Mononuclear cell (primary cell): Measurements from ENCODE around the gene COX4I2. TPM values are rescaled to one million over a fixed set of nuclear protein-coding genes. Genes with fewer than 3 reads are reported as not detected.
A peak's percentile ranks its signal among the peaks of the same experiment; 100 is the strongest.
"Not testable (repeated sequence)": the region's sequence is repeated elsewhere in the genome, so short reads cannot be mapped to it uniquely, and the experiment has no call there.

ENCODE experiments used
- H3K27me3 ChIP-seq: 2 replicates; pipeline ENCODE4 v1.6.0; 2011; ENCODE audit warnings: low read length, control low read depth; ENCODE audit not compliant: insufficient read depth
- H3K4me1 ChIP-seq: 2 replicates; pipeline ENCODE4 v1.5.1; 2011; ENCODE audit warnings: mild to moderate bottlenecking, low read length, control low read depth; ENCODE audit not compliant: insufficient read depth
- H3K4me3 ChIP-seq: 2 replicates; pipeline ENCODE4 v1.5.1; 2011; ENCODE audit warnings: mild to moderate bottlenecking, low read length, moderate library complexity
- H3K9me3 ChIP-seq: 2 replicates; pipeline ENCODE4 v1.5.1; 2011; ENCODE audit warnings: low read depth, mild to moderate bottlenecking, control low read depth, low read length
- total RNA-seq: library from RNA; depleted of rRNA; stranded (reverse); fragments of >200 nt; gene quantifications from one replicate; pipeline ENCODE4 v1.2.3, GENCODE V29; 2012

Gene COX4I2
- total RNA-seq, 1 donor: not detected

DNA sequence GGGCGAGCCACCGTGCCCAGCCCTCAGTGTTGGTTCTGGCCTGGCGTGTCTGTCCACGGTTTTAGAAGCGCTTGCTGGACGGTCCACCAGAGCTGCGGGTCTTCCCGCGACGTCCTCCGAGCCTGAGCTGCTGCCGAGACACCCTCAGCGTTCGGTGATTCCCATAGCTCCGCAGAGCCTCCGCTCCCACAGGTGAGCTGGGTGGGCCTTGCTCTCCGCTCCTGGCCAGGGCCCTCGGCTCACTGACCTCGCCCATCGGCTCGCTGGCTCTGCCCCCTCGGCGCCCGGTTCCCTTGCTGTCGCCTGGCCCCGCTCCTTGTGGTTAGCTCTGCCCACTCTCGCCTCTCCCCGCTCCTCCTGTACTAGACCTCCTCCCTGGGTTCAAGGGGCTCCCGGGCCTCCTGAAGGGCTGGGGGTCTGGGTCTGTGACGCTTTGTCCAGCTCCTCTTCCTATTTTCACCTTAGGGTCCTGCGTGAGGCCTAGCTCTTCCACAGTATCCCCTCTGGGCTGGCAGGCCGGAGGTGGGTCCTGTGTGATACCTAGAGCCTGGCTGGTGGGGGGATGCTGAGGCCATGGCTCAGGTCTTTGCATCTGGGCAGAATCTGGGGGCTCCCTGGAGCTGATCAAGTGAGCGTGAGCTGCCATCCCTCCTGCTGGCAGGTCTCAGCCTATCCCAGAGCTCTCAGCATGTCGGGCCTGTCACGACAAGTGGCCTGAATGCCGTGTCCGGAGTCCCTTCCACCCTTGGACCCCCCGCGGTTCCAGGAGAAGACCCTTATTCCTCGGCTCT is 5.0 kb upstream of the COX4I2 start:
- Histone ChIP-seq H3K4me1 (no peaks in the 10 kb centered on the region), H3K4me3 (no peak overlapping the region), H3K27me3 (no peaks in the 10 kb centered on the region), H3K9me3 (no peaks in the 10 kb centered on the region)

DNA sequence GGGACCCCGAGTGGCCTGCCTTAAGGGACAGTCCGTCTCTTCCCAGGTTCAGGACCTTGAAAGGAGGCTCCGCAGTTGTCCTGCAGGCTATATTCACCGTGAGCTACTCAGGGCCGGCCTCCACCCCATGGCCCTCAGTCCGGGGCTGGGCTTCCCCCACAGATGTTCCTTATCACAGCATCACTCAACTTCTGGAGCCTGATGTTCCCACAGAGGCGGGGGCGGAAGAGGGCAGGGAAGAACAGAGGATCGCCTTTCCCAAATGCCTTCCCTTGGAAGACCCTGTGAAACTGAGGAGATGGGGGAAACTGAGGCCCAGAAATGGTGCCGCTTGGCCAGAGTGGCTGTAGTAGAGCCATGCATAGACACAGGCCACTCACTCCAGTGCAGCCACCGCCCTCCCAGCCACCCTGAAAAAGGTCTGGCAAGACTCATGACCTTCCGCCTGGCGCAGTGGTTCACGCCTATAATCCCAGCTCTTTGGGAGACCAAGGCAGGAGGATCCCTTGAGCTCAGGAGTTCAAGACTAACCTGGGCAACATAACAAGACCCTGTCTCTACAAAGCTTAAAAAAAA is 4.3 kb upstream of the COX4I2 start:
- no peaks in the 10 kb centered on the region for H3K9me3 ChIP-seq
- no peaks in the 10 kb centered on the region for H3K27me3 ChIP-seq
- H3K4me3 ChIP-seq: no peak overlapping the region
- no peaks in the 10 kb centered on the region for H3K4me1 ChIP-seq

DNA sequence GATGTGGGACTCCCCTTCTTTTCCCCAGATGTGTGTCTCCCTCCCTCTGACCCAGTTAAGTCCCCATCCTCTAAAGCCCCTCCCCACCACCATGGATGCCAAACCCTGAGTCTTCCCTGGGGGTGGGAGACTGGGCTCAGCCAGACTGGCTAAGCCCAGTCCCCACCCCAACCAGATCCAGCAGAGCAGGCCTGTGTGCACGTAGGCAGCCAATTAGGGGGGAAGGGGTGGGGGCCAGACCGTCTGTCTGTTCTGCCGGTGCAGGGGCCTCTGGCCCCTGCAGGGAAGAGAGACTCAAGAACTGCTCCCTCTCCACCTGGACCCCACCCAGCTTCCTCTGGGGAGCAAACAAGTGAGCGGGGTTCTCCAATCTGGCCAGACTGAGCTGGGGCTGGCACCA is 605 bp downstream of the COX4I2 start:
- Histone ChIP-seq H3K27me3 (no peaks in the 10 kb centered on the region), H3K4me3 (no peak overlapping the region), H3K9me3 (no peaks in the 10 kb centered on the region), H3K4me1 (peaks cover 4% of the 10 kb centered on the region)

DNA sequence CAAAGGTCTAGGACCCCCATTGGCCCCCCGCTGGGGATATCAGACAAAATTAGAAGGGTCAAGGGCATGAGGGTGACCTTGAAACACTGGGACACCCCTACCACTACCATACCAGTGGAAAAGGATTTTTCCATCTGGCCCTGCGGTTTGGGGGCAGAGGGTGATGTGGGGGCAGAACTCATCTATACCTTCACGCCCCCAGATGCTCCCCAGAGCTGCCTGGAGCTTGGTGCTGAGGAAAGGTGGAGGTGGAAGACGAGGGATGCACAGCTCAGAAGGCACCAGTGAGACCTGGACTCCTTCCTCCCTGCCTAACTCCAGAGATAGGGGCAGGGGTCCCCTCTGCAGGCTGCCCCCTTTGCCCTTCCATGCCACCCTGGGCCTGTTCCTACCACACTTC is 1.1 kb downstream of the COX4I2 start:
- no peaks in the 10 kb centered on the region for H3K27me3 ChIP-seq
- no peak overlapping the region for H3K4me3 ChIP-seq
- peaks cover 4% of the 10 kb centered on the region for H3K4me1 ChIP-seq
- H3K9me3 ChIP-seq: no peaks in the 10 kb centered on the region

DNA sequence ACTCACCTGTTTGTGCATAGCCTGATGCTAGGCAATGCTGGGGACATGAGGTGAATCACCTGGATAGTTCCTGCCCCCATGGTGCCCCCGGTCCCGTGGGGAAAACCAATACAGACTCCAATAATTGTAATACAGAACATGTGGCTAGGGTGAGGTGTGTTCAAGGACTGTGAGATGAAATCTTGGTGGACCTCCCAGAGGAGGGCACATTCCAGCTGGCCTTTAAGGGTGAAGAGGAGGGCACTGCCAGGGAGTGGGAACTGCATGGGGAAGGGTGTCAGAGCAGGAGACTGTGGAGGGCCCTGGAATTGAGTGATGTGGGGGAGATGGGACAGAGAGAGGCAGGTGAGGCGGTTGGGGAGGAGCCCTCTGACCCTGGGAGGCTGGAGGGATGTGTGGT is 2.5 kb downstream of the COX4I2 start:
- H3K9me3 ChIP-seq: no peaks in the 10 kb centered on the region
- H3K27me3 ChIP-seq: no peaks in the 10 kb centered on the region
- no peak overlapping the region for H3K4me3 ChIP-seq
- H3K4me1 ChIP-seq: peaks cover 4% of the 10 kb centered on the region

DNA sequence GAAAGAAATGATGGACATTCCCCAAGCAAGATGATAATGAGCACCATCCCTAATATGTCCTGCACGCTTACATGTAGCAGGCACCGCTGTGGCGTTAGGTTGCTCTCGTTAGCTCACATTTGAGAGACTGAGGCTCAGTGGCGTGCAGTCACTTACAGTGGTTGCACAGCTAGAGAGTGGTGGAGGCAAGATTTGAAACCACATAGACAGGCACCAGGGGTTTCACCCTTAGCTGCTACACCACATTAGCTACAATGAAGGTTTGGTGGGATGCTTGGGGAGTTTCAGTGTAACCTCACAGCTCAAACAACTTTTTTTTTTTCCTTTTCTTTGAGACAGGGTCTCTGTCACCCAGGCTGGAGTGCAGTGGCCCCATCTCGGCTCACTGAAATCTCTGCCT is 3.7 kb downstream of the COX4I2 start:
- no peak overlapping the region for H3K4me3 ChIP-seq
- no peaks in the 10 kb centered on the region for H3K27me3 ChIP-seq
- peaks cover 4% of the 10 kb centered on the region for H3K4me1 ChIP-seq
- no peaks in the 10 kb centered on the region for H3K9me3 ChIP-seq

DNA sequence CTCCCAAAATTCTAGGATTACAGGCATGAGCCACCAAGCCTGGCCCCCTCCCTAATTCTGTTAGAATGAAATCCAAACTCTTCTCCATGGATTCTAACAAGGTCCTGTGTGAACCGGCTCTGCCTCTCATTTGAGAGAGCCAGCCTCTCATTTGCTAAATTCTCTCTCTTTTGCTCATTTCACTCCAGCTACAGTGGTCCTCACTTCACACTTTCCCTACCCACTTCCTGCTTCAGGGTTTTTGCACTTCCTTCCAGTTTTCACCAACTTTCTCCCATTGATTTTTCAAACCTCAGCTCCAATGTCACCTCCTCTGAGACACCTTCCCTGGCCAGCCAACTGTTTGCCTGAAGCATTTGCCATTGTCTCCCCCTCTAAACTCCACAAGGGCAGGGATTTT is 5.1 kb downstream of the COX4I2 start:
- H3K4me1 ChIP-seq: peaks cover 4% of the 10 kb centered on the region
- H3K9me3 ChIP-seq: no peaks in the 10 kb centered on the region
- no peak overlapping the region for H3K4me3 ChIP-seq
- no peaks in the 10 kb centered on the region for H3K27me3 ChIP-seq

DNA sequence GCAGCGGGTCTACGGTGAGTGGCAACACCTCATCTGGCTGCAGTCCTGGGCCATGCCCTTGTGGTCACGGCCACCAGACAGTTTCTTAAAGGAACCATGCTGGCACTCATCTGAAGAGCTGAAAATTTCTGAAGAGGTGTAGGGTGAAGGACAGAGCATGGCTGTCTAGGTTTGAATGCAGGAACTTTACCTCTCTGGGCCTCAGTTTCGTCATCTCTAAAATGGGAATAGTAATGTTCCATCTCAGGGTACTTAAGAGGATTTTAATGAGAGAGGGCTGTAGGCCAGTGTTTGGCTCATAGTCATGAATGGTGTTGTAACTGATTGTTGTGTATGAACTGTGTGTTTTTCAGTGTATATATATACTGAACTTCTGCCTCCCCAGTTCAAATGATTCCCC is 5.8 kb downstream of the COX4I2 start:
- Histone ChIP-seq H3K27me3 (no peaks in the 10 kb centered on the region), H3K4me3 (no peak overlapping the region), H3K9me3 (no peaks in the 10 kb centered on the region), H3K4me1 (peaks cover 4% of the 10 kb centered on the region)

DNA sequence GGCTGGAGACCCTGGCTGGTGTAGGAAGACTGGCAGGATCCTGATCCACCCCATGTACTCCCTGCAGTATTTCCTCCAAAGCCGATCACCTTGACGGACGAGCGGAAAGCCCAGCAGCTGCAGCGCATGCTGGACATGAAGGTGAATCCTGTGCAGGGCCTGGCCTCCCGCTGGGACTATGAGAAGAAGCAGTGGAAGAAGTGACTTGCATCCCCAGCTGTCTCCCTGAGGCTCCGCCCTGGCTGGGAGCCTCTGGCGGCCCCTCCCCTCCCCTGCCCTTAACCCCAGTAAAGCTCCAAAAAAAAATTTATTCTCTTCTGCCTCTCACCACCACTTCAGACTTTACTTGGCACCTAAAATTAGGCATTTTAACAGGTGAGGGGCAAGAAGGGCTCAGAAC is 7.0 kb downstream of the COX4I2 start:
- H3K4me3 ChIP-seq: no peak overlapping the region
- no peaks in the 10 kb centered on the region for H3K9me3 ChIP-seq
- H3K27me3 ChIP-seq: no peaks in the 10 kb centered on the region
- peaks cover 4% of the 10 kb centered on the region for H3K4me1 ChIP-seq

DNA sequence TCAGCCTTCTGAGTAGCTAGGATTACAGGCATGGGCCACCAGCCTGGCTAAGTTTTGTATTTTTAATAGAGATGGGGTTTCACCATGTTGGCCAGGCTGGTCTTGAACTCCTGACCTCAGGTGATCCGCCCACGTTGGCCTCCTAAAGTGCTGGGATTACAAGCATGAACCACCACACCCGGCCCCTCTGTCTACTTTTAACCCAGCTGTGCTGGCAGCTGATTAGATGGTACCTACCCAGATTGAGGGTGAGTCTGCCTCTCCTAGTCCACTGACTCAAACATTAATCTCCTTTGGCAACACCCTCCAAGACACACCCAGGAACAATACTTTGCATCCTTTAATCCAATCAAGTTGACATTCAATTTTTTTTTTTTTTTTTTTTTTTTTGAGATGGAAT is 10.4 kb downstream of the COX4I2 start:
- H3K27me3 ChIP-seq, H3K4me1 ChIP-seq, H3K9me3 ChIP-seq, H3K4me3 ChIP-seq: not testable (repeated sequence)

DNA sequence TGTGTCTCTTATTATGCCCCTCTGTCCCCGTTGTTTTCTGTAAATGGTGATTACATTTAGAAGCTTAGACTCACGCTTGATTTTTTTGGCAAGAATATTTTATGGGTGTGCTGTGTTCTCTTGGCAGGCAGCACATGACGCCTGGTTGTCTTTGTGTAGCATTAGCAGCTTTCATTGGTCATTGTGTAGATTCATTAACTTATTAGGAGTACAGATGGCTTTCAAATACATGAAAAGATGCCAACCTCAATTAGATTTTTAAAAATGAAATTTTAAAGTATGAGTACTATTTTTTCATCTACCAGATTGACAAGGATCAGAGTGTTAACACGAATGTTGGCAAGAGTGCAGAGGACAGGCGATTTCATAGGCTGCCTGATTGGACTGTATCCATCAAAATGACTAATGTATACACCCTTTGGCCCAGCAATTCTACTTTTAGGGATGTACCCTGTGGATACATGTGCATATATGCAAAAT is 15.2 kb downstream of the COX4I2 start:
- H3K27me3 ChIP-seq: no peaks in the 10 kb centered on the region
- H3K9me3 ChIP-seq: no peaks in the 10 kb centered on the region
- no peaks in the 10 kb centered on the region for H3K4me1 ChIP-seq
- H3K4me3 ChIP-seq: no peak overlapping the region

DNA sequence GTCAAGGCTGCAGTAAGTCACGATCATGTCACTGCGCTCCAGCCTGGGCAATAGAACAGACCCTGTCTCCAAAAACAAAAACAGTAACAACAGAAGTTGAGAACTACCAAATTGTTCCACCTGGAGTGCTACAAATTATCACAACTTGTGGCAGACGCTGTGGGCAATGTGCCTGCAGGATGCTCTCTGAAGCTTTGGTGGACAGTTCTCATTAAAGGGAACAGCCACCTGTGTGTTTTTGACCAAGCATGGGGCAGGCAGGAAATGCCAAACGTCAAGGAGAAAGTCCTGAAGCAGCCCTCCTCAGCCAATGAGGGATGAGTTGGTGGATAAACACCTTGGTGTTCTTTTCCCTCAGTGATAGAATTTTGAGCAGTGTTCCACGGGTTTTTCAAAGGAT is 15.8 kb downstream of the COX4I2 start:
- Histone ChIP-seq H3K4me3 (no peak overlapping the region), H3K9me3 (no peaks in the 10 kb centered on the region), H3K27me3 (no peaks in the 10 kb centered on the region), H3K4me1 (no peaks in the 10 kb centered on the region)

DNA sequence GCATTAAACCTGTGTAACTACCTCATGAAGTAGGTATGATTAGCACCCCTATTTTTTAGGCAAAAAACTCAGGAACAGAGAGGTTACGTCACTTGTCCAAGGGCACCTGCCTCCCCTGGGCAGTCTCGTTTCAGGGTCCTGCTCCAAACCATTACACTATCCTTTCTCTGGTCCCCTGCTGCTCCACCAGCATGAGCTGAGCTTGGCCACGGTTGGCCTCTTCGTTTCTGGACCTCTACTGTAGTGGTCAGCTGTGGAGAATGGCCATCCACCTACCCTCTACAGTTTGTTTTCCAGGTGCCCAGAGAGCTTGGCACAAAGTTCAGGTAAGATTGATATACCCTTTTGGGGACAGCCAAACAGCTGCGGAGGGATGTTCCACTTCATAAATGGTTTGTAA is 16.8 kb downstream of the COX4I2 start:
- no peaks in the 10 kb centered on the region for H3K4me1 ChIP-seq
- H3K9me3 ChIP-seq: no peaks in the 10 kb centered on the region
- H3K27me3 ChIP-seq: no peaks in the 10 kb centered on the region
- no peak overlapping the region for H3K4me3 ChIP-seq

DNA sequence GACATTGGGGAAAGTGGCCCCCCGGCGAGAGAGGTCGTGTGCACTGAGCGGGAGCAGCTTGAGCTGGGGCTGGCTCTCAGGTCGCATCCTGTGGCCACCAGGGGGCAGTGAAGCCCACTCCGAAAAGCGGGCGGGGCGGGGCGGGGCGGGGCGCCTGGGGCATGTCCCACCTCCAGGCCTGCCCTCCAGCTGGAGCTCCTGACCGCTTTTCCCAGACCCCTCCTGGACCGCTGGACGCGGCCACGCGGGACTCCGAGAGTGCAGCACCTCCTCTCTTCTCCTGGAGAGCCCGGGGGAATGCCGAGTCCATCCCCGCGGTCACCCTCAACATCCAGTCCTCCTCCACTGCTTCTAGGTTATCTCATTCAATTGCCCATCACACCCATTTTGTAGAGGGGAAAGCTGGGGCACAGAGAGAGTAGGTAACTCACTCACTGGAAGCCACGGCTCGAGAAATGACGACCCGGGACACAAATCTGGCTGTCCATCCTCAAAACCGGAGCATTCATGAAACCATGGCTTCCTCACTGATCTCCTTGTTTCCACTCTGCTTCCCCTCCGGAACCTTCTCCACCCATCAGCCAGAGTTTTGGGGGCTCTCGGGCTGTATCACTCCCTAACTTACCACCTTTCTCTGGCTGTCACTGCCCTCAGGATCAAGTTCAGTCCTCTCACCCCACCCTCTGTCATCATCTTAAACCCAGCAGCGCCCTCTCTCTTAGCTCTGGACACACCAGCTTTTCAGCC is 24.1 kb downstream of the COX4I2 start:
- no peaks in the 10 kb centered on the region for H3K27me3 ChIP-seq
- no peaks in the 10 kb centered on the region for H3K9me3 ChIP-seq
- H3K4me3 ChIP-seq: peak overlapping the region; percentile 28
- peaks cover 24% of the 10 kb centered on the region for H3K4me1 ChIP-seq

DNA sequence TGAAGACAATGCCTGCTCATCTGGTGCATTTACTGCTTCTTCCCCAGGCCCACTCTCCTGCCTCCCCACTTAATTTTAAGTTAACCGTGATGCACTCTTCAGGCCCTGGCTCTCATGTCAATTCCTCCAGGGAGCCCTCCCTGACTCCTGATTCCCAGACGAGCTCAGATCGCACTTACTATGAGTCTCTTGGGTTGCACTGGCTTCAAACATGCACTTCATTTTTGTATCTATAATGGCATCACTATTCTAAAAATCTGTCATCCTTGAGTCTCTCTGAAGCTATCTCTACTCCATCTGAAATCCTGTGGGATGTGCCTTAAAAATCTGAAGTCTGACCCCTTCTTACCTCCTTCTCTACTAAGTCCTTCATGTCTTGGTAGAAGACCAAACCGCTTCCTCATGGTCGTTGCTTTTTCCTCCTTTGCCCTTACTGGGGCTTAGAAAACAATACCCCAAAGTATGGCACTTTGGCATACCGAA is 24.7 kb downstream of the COX4I2 start:
- Histone ChIP-seq H3K27me3 (no peaks in the 10 kb centered on the region), H3K4me1 (peaks cover 30% of the 10 kb centered on the region), H3K9me3 (no peaks in the 10 kb centered on the region), H3K4me3 (no peak overlapping the region)
